IMR-90 (cell line): Measurements from ENCODE around the gene FLVCR1. TPM values are rescaled to one million over a fixed set of nuclear protein-coding genes. Genes with fewer than 3 reads are reported as not detected.

Experiments used
- ATAC-seq: fragments of 200-7000 bp; cut with Tn5 transposase; 2 replicates; pipeline ENCODE4 v1.9.1; 2020; ENCODE audit warnings: low read depth, mild to moderate bottlenecking, moderate library complexity
- BruUV-seq: library from RNA; stranded (reverse); fragments of 400-500 nt; replicated peaks from 2 replicates; lab custom pipeline; 2021; lab: Mats Ljungman, UMichigan
- CTCF ChIA-PET: fragments of 300-600 bp; formaldehyde crosslinking; extraction: SDS; loops from one replicate; lab custom pipeline; 2021; ENCODE audit warnings: antibody characterized with exemption; lab: Yijun Ruan, JAX
- POLR2A ChIA-PET: fragments of 300-600 bp; sonication (Branson Sonifier 250); formaldehyde crosslinking; loops from one replicate; lab custom pipeline; 2022; ENCODE audit warnings: antibody characterized with exemption; ENCODE audit not compliant: unreplicated experiment; lab: Charles Lee
- DNase-seq: peaks from one replicate; pipeline ENCODE4 v3.0.0; 2013
- H2AFZ ChIP-seq: replicated peaks from 2 replicates; pipeline ENCODE3; 2013; ENCODE audit warnings: low read length, mild to moderate bottlenecking; ENCODE audit not compliant: poor library complexity
- H2AK5ac ChIP-seq: 2 replicates; pipeline ENCODE4 v1.6.1; 2013; ENCODE audit warnings: low read depth, low read length, inconsistent platforms
- H2AK9ac ChIP-seq: replicated peaks from 2 replicates; pipeline ENCODE3; 2013; ENCODE audit warnings: mild to moderate bottlenecking, low read depth, low read length, moderate library complexity; ENCODE audit not compliant: poor library complexity
- H2BK120ac ChIP-seq: 2 replicates; pipeline ENCODE4 v1.6.1; 2013; ENCODE audit warnings: low read depth, low read length, inconsistent platforms
- H2BK15ac ChIP-seq: 3 replicates; pipeline ENCODE4 v1.6.1; 2013; ENCODE audit warnings: low read depth, low read length, inconsistent platforms
- H2BK20ac ChIP-seq: 2 replicates; pipeline ENCODE4 v1.6.1; 2013; ENCODE audit warnings: low read depth, mild to moderate bottlenecking, inconsistent platforms, low read length, moderate library complexity
- H2BK5ac ChIP-seq: 2 replicates; pipeline ENCODE4 v1.6.1; 2013; ENCODE audit warnings: mild to moderate bottlenecking, low read depth, low read length, inconsistent platforms; ENCODE audit not compliant: poor library complexity, severe bottlenecking
- H3K14ac ChIP-seq: replicated peaks from 2 replicates; pipeline ENCODE4 v1.6.1; 2013; ENCODE audit warnings: low read depth, low read length, inconsistent platforms
- H3K18ac ChIP-seq: 2 replicates; pipeline ENCODE4 v1.6.1; 2013; ENCODE audit warnings: low read depth, low read length, control low read depth
- H3K23ac ChIP-seq: 2 replicates; pipeline ENCODE4 v1.6.1; 2013; ENCODE audit warnings: low read depth, low read length, inconsistent platforms
- H3K27ac ChIP-seq: 2 replicates; pipeline ENCODE4 v1.5.1; 2013; ENCODE audit warnings: mild to moderate bottlenecking, control low read depth, low read length; ENCODE audit not compliant: insufficient read depth
- H3K27me3 ChIP-seq: 2 replicates; pipeline ENCODE4 v1.6.1; 2013; ENCODE audit warnings: low read length; ENCODE audit not compliant: control insufficient read depth, insufficient read depth
- H3K36me3 ChIP-seq: 2 replicates; pipeline ENCODE4 v1.6.1; 2013; ENCODE audit warnings: low read length, mixed read lengths; ENCODE audit not compliant: control insufficient read depth, insufficient read depth
- H3K4ac ChIP-seq: 2 replicates; pipeline ENCODE4 v1.6.1; 2013; ENCODE audit warnings: low read depth, low read length, inconsistent platforms
- H3K4me1 ChIP-seq: 2 replicates; pipeline ENCODE4 v1.6.1; 2013; ENCODE audit warnings: low read length, mixed read lengths; ENCODE audit not compliant: control insufficient read depth, insufficient read depth
- H3K4me2 ChIP-seq: 2 replicates; pipeline ENCODE4 v1.6.1; 2013; ENCODE audit warnings: low read depth, mild to moderate bottlenecking, control low read depth, low read length, moderate library complexity
- H3K4me3 ChIP-seq: 2 replicates; pipeline ENCODE4 v1.5.1; 2013; ENCODE audit warnings: low read depth, mild to moderate bottlenecking, control low read depth, low read length, moderate library complexity; ENCODE audit not compliant: insufficient read depth
- H3K56ac ChIP-seq: 2 replicates; pipeline ENCODE4 v1.6.1; 2013; ENCODE audit warnings: low read length, inconsistent platforms; ENCODE audit not compliant: insufficient read depth; ENCODE audit errors: extremely low read depth
- H3K79me1 ChIP-seq, 2 experiments: 2 replicates each; pipeline ENCODE4 v1.6.1; 2013; ENCODE audit warnings: low read length in 2 of 2, inconsistent platforms in 1 of 2, low read depth in 1 of 2
- H3K9ac ChIP-seq: 2 replicates; pipeline ENCODE4 v1.6.1; 2013; ENCODE audit warnings: low read depth, low read length, control low read depth
- H3K9me1 ChIP-seq: 2 replicates; pipeline ENCODE4 v1.6.1; 2013; ENCODE audit warnings: low read length, inconsistent platforms; ENCODE audit not compliant: insufficient read depth
- H3K9me3 ChIP-seq: 2 replicates; pipeline ENCODE4 v1.6.1; 2013; ENCODE audit warnings: low read length; ENCODE audit not compliant: control insufficient read depth, insufficient read depth
- H4K20me1 ChIP-seq: 2 replicates; pipeline ENCODE4 v1.6.1; 2013; ENCODE audit warnings: low read length, inconsistent platforms; ENCODE audit not compliant: insufficient read depth
- H4K5ac ChIP-seq: 2 replicates; pipeline ENCODE4 v1.6.1; 2013; ENCODE audit warnings: mild to moderate bottlenecking, low read depth, low read length, control low read depth
- H4K8ac ChIP-seq, 2 experiments: 2 replicates each; pipeline ENCODE4 v1.6.1; 2013; ENCODE audit warnings: low read depth in 2 of 2, low read length in 2 of 2, control low read depth in 1 of 2, inconsistent platforms in 1 of 2
- H4K91ac ChIP-seq: 2 replicates; pipeline ENCODE4 v1.6.1; 2013; ENCODE audit warnings: low read depth, low read length, inconsistent platforms; ENCODE audit not compliant: insufficient read depth
- BHLHE40 ChIP-seq: fragments of 150-350 bp; IDR thresholded peaks from 2 replicates; pipeline ENCODE4 v1.6.1; 2016; ENCODE audit warnings: mild to moderate bottlenecking, low read depth, low read length
- CEBPB ChIP-seq: IDR thresholded peaks from 2 replicates; pipeline ENCODE4 v1.6.1; 2012; ENCODE audit warnings: low read depth, low read length, improper control_type of control experiment
- CHD1 ChIP-seq: IDR thresholded peaks from 2 replicates; pipeline ENCODE4 v1.6.1; 2012; ENCODE audit warnings: low read depth, low read length, improper control_type of control experiment
- FOS ChIP-seq: fragments of 150-350 bp; IDR thresholded peaks from 2 replicates; pipeline ENCODE4 v1.6.1; 2016; ENCODE audit warnings: low read depth, low read length
- MAFK ChIP-seq: IDR thresholded peaks from 2 replicates; pipeline ENCODE4 v1.6.1; 2012; ENCODE audit warnings: low read depth, low read length, improper control_type of control experiment
- MAZ ChIP-seq: IDR thresholded peaks from 2 replicates; pipeline ENCODE4 v1.6.1; 2012; ENCODE audit warnings: low read depth, mild to moderate bottlenecking, low read length, improper control_type of control experiment, moderate library complexity, borderline replicate concordance
- MXI1 ChIP-seq: IDR thresholded peaks from 2 replicates; pipeline ENCODE4 v1.6.1; 2012; ENCODE audit warnings: low read depth, mild to moderate bottlenecking, low read length, moderate library complexity, borderline replicate concordance
- NFE2L2 ChIP-seq: fragments of 150-350 bp; IDR thresholded peaks from 2 replicates; pipeline ENCODE4 v1.6.1; 2016; ENCODE audit warnings: low read depth, mild to moderate bottlenecking, low read length
- POLR2A ChIP-seq: IDR thresholded peaks from 2 replicates; pipeline ENCODE4 v1.6.1; 2012; ENCODE audit warnings: mild to moderate bottlenecking, low read depth, low read length
- RAD21 ChIP-seq: IDR thresholded peaks from 2 replicates; pipeline ENCODE4 v1.6.1; 2012; ENCODE audit warnings: low read length, improper control_type of control experiment
- RCOR1 ChIP-seq: IDR thresholded peaks from 2 replicates; pipeline ENCODE4 v1.6.1; 2012; ENCODE audit warnings: mild to moderate bottlenecking, low read length, improper control_type of control experiment; ENCODE audit not compliant: insufficient replicate concordance
- RFX5 ChIP-seq: IDR thresholded peaks from 2 replicates; pipeline ENCODE4 v1.8.0; 2012; ENCODE audit warnings: low read depth, mild to moderate bottlenecking, low read length, moderate library complexity
- SMC3 ChIP-seq: fragments of 150-350 bp; IDR thresholded peaks from 2 replicates; pipeline ENCODE4 v1.6.1; 2016; ENCODE audit warnings: low read depth, mild to moderate bottlenecking, antibody characterized with exemption, low read length, moderate library complexity
- WGBS, 2 experiments: methylation state at CpG; one replicate each; pipeline versions ENCODE4 v1.1.5 to v1.1.7; 2013; ENCODE audit warnings: missing lambda C conversion rate in 2 of 2; ENCODE audit not compliant: insufficient read length in 1 of 2; ENCODE audit errors: extremely low coverage in 2 of 2; 5-methylcytosine and 5-hydroxymethylcytosine counted together
- dilution Hi-C: fragments of 300-500 bp; cut with HindIII; formaldehyde crosslinking; loops from one replicate; pipeline ENCODE4 v1.14.3; 2018; ENCODE audit warnings: low sequenced_read_pairs; ENCODE audit not compliant: unreplicated experiment
- in situ Hi-C: fragments of 300-500 bp; cut with MboI; formaldehyde crosslinking; loops from 3 replicates; pipeline ENCODE4 v1.14.3; 2019; ENCODE audit warnings: low sequenced_read_pairs, inconsistent platforms, mixed read lengths
- intact Hi-C: fragments of 100-400 bp; cut with micrococcal nuclease; formaldehyde crosslinking; loops from 2 replicates; pipeline ENCODE4 v1.10.0; 2022
- polyA plus RNA-seq, 3 experiments: library from polyadenylated mRNA; depleted of rRNA; stranded (reverse); fragments of >200 nt; gene quantifications; 2 replicates each; pipeline ENCODE4 v1.2.3, GENCODE V29; 2012; ENCODE audit warnings: low replicate concordance in 1 of 3
- total RNA-seq: library from RNA; depleted of rRNA; stranded (reverse); fragments of >200 nt; gene quantifications from 2 replicates; pipeline ENCODE4 v1.2.3, GENCODE V29; 2012
- TF ChIP-seq, protein P1 (sequence below): fragments of 150-350 bp; IDR thresholded peaks from 2 replicates; pipeline ENCODE4 v1.6.1; 2017; ENCODE audit warnings: mild to moderate bottlenecking, antibody characterized with exemption, low read length, low read depth
- TF ChIP-seq, protein P2 (sequence below): fragments of 150-350 bp; IDR thresholded peaks from 2 replicates; pipeline ENCODE4 v1.6.1; 2016; ENCODE audit warnings: low read depth, mild to moderate bottlenecking, low read length, moderate library complexity, borderline replicate concordance

The FLVCR1 gene
- total and polyA plus RNA-seq, 2 of the 4 experiments (the other 2 are of a cell fraction) = 2.4 to 3.9 TPM

DNA sequence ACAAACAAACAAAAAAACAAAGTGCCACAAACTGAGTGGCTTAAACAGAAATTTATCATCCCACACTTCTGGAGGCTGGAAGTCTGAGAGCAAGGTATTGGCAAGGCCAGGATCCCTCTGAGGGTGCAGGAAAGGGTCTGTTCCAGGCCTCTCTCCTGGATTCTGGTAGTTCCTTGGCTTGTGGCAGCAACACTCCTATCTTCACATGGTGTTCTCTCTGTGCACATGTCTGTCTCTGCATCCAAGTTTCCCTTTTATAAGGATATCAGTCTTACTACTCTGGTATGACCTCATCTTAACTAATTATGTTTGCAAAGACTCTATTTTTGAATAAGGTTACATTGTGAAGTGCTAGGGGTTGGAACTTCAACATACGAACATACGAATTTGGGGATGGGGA is 87.0 kb downstream of the FLVCR1 start:
- no peaks in the 10 kb centered on the region for H3K4me1 ChIP-seq
- H3K27ac ChIP-seq = no peak overlapping the region
- POLR2A ChIA-PET = no interaction called here
- H3K18ac ChIP-seq = no peak overlapping the region
- H2BK15ac ChIP-seq = no peak overlapping the region
- no TSS peak for BruUV-seq
- H3K9me3 ChIP-seq = peaks cover 6% of the 10 kb centered on the region
- no peak overlapping the region for H3K9ac ChIP-seq
- no peak for ATAC-seq
- no peak overlapping the region for H2BK120ac ChIP-seq
- in situ Hi-C loops (no loop called here), intact Hi-C loops (no loop called here), dilution Hi-C loops (no loop called here)
- H3K79me1 ChIP-seq = no peaks in the 10 kb centered on the region
- no peak overlapping the region for H3K14ac ChIP-seq
- CTCF ChIA-PET = no interaction called here
- TF ChIP-seq CEBPB (no peak), RAD21 (no peak), POLR2A (no peak), RCOR1 (no peak), BHLHE40 (no peak), MAZ (no peak), MAFK (no peak), SMC3 (no peak), MXI1 (no peak), CHD1 (no peak), FOS (no peak), RFX5 (no peak), NFE2L2 (no peak)
- TF ChIP-seq, protein P1, sequence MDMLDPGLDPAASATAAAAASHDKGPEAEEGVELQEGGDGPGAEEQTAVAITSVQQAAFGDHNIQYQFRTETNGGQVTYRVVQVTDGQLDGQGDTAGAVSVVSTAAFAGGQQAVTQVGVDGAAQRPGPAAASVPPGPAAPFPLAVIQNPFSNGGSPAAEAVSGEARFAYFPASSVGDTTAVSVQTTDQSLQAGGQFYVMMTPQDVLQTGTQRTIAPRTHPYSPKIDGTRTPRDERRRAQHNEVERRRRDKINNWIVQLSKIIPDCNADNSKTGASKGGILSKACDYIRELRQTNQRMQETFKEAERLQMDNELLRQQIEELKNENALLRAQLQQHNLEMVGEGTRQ = no peak
- TF ChIP-seq, protein P2, sequence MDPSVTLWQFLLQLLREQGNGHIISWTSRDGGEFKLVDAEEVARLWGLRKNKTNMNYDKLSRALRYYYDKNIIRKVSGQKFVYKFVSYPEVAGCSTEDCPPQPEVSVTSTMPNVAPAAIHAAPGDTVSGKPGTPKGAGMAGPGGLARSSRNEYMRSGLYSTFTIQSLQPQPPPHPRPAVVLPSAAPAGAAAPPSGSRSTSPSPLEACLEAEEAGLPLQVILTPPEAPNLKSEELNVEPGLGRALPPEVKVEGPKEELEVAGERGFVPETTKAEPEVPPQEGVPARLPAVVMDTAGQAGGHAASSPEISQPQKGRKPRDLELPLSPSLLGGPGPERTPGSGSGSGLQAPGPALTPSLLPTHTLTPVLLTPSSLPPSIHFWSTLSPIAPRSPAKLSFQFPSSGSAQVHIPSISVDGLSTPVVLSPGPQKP = no peak
- WGBS, 2 experiments = no CpG with 5 or more reads among the region's 2 CpGs
- H2BK20ac ChIP-seq = no peak overlapping the region
- H4K91ac ChIP-seq = no peak overlapping the region
- no peak overlapping the region for H2BK5ac ChIP-seq
- H3K27me3 ChIP-seq = peaks cover 7% of the 10 kb centered on the region; the same call in 1 of the 2 replicates
- H2AK5ac ChIP-seq = no peak overlapping the region
- H3K36me3 ChIP-seq = no peaks in the 10 kb centered on the region
- H3K4me2 ChIP-seq = no peak overlapping the region
- H3K23ac ChIP-seq = no peak overlapping the region
- no peak overlapping the region for H2AFZ ChIP-seq
- no peak overlapping the region for H3K4me3 ChIP-seq
- H3K56ac ChIP-seq = no peak overlapping the region
- no peak for DNase-seq
- no peak overlapping the region for H3K4ac ChIP-seq
- no peak overlapping the region for H2AK9ac ChIP-seq
- no peaks in the 10 kb centered on the region for H4K20me1 ChIP-seq
- H3K9me1 ChIP-seq = peaks cover 1% of the 10 kb centered on the region; the same call in 1 of the 2 replicates
- no peak overlapping the region for H4K5ac ChIP-seq
- no peak overlapping the region for H4K8ac ChIP-seq
